Measurements from ENCODE around the gene PTPRN2. TPM values are rescaled to one million over a fixed set of nuclear protein-coding genes. Genes with fewer than 3 reads are reported as not detected.

Gene PTPRN2
- total RNA-seq, 1 experiment from 2014 or later: not detected

GRCh38 chr7:158498443-158499081 is 89.1 kb downstream of the PTPRN2 start:
- Histone ChIP-seq H3K9me2 (ENCODE audit: insufficient read depth) (no peaks in the 10 kb centered on the region), H2AFZ (no peak overlapping the region), H3K4me3 (no peak overlapping the region), H3F3A (ENCODE audit: insufficient read depth, low read depth) (no peaks in the 10 kb centered on the region), H3K9me3 (ENCODE audit: insufficient read depth, low read depth) (no peaks in the 10 kb centered on the region), H3K4me1 (replicated peaks; ENCODE audit: insufficient read depth) (no peaks in the 10 kb centered on the region), H3K27me3 (ENCODE audit: insufficient read depth, low read depth) (peaks cover 76% of the 10 kb centered on the region), H3K4me2 (no peak overlapping the region), H3K27ac (no peak overlapping the region), H4K20me1 (ENCODE audit: insufficient read depth) (no peaks in the 10 kb centered on the region), H3K36me3 (ENCODE audit: low read depth) (no peaks in the 10 kb centered on the region), H3K79me2 (ENCODE audit: low read depth) (no peaks in the 10 kb centered on the region)
- DNase-seq: no peak
- intact Hi-C loops (cut with micrococcal nuclease; ENCODE audit: unreplicated experiment): no loop called here
- TF ChIP-seq EZH2 (IDR thresholded peaks at IDR 0.05; ENCODE audit: low read depth) (no peak), CTCF (conservative IDR thresholded peaks at IDR 0.05) (no peak)
- ChIA-PET CTCF (no interaction called here), POLR2A (ENCODE audit: unreplicated experiment) (no interaction called here)
- BruUV-seq (replicated peaks): no TSS peak

GRCh38 chr7:158497627-158498026 is 90.0 kb downstream of the PTPRN2 start:
- Histone ChIP-seq H3K9me3 (ENCODE audit: insufficient read depth, low read depth) (no peaks in the 10 kb centered on the region), H3K79me2 (ENCODE audit: low read depth) (no peaks in the 10 kb centered on the region), H2AFZ (no peak overlapping the region), H3K4me3 (no peak overlapping the region), H3K27me3 (ENCODE audit: insufficient read depth, low read depth) (peaks cover 71% of the 10 kb centered on the region), H4K20me1 (ENCODE audit: insufficient read depth) (no peaks in the 10 kb centered on the region), H3K27ac (no peak overlapping the region), H3K9me2 (ENCODE audit: insufficient read depth) (no peaks in the 10 kb centered on the region), H3F3A (ENCODE audit: insufficient read depth, low read depth) (no peaks in the 10 kb centered on the region), H3K36me3 (ENCODE audit: low read depth) (no peaks in the 10 kb centered on the region), H3K4me2 (no peak overlapping the region), H3K4me1 (replicated peaks; ENCODE audit: insufficient read depth) (no peaks in the 10 kb centered on the region)
- ChIA-PET CTCF (no interaction called here), POLR2A (ENCODE audit: unreplicated experiment) (no interaction called here)
- TF ChIP-seq CTCF (conservative IDR thresholded peaks at IDR 0.05): no peak
- no peak for TF ChIP-seq EZH2 (IDR thresholded peaks at IDR 0.05; ENCODE audit: low read depth)
- DNase-seq: no peak
- BruUV-seq (replicated peaks): no TSS peak
- intact Hi-C loops (cut with micrococcal nuclease; ENCODE audit: unreplicated experiment): no loop called here

GRCh38 chr7:158495786-158496185 is 91.8 kb downstream of the PTPRN2 start:
- no peaks in the 10 kb centered on the region for H3K79me2 ChIP-seq (ENCODE audit: low read depth)
- no peaks in the 10 kb centered on the region for H3K9me2 ChIP-seq (ENCODE audit: insufficient read depth)
- H3K4me1 ChIP-seq (replicated peaks; ENCODE audit: insufficient read depth): no peaks in the 10 kb centered on the region
- no peaks in the 10 kb centered on the region for H3F3A ChIP-seq (ENCODE audit: insufficient read depth, low read depth)
- H3K9me3 ChIP-seq (ENCODE audit: insufficient read depth, low read depth): no peaks in the 10 kb centered on the region
- peaks cover 71% of the 10 kb centered on the region for H3K27me3 ChIP-seq (ENCODE audit: insufficient read depth, low read depth)
- no peak overlapping the region for H3K4me2 ChIP-seq
- H3K27ac ChIP-seq: no peak overlapping the region
- H3K36me3 ChIP-seq (ENCODE audit: low read depth): no peaks in the 10 kb centered on the region
- peaks cover 3% of the 10 kb centered on the region; the same call in 1 of the 2 replicates for H4K20me1 ChIP-seq (ENCODE audit: insufficient read depth)
- CTCF ChIA-PET: no interaction called here
- POLR2A ChIA-PET (ENCODE audit: unreplicated experiment): no interaction called here
- no peak for TF ChIP-seq EZH2 (IDR thresholded peaks at IDR 0.05; ENCODE audit: low read depth)
- TF ChIP-seq CTCF (conservative IDR thresholded peaks at IDR 0.05): peak; percentile 38; the same call in 1 of the 2 replicates
- intact Hi-C loops (cut with micrococcal nuclease; ENCODE audit: unreplicated experiment): loop anchor here (2.0 kb wide), 1 partner anchor 481 kb away; no protein-coding TSS in a partner anchor
- peak in 1 of 2 experiments; percentile 43 for DNase-seq
- no TSS peak for BruUV-seq (replicated peaks)
- H2AFZ ChIP-seq: no peak overlapping the region
- H3K4me3 ChIP-seq: no peak overlapping the region

Measured in PC-9 (cell line).